ENCODE measurements around the gene PDE2A.

The PDE2A gene

GRCh38 chr11:72685560-72686480, 11.6 kb upstream of the PDE2A start:
- DNase-seq (ENCODE audit: insufficient read length, low spot score) (no peak), FAIRE-seq (no peak)

DNA sequence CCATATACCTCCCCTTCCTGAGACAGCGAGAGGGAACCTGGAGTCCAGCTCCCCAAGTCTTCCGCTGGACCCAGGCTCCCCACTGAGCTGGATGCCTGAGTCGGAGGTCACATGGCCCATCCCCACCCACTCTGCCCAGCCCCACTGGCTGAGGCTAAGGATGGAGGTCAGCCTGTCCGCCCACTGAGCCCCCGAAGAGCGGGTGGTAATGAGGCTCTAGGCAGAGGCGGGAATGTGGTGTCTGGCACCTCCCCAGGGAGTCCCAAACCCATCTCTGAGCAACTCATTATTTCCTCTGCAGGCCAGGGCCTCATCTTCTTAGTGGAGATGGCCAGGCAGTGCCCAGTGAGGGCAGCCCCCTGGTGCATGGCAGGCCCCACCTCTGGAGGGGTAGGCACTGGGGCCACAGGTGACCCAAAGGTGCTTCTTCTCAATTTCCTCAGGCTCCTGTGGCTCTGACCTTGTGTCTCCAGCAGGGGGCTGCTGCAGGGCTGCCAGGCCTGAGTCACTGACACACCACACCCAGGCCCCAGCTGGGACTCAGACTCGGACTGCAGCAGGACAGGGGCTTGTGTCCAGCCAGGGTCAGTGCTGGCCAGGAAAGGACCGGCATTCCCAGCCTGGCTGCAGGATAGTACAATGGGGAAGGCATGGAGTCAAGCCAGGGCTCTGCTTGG, 10.2 kb upstream of the PDE2A start:
- DNase-seq (ENCODE audit: insufficient read length, low spot score) (peak; percentile 81), FAIRE-seq (no peak)

- peak; percentile 85 for FAIRE-seq
Observed at GRCh38 chr11:72683782-72684200, 9.6 kb upstream of the PDE2A start.

DNA sequence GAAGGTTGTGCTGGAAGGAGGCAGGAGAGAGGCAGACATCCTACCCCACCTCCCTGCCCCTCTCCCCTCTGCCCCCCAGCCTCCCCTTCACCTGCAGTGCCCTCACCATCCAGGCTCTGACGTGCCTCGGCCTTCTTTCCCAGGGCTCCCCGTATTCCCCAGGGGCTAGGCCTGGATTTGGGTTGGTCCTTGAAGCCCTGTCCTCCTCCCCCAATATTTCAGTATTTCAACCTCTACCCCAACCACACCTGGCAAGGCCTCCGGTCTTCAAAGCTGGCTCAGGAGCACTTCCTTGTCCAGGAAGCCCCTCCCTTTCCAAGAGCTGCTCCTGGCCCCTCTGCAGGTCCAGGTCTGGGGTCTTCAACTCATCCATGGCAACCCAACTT, 8.6 kb upstream of the PDE2A start:
- DNase-seq (ENCODE audit: insufficient read length, low spot score) (no peak), FAIRE-seq (no peak)

More at GRCh38 chr11:72683782-72684200, 9.6 kb upstream of the PDE2A start:
- DNase-seq (ENCODE audit: insufficient read length, low spot score), result peak; percentile 74

DNA sequence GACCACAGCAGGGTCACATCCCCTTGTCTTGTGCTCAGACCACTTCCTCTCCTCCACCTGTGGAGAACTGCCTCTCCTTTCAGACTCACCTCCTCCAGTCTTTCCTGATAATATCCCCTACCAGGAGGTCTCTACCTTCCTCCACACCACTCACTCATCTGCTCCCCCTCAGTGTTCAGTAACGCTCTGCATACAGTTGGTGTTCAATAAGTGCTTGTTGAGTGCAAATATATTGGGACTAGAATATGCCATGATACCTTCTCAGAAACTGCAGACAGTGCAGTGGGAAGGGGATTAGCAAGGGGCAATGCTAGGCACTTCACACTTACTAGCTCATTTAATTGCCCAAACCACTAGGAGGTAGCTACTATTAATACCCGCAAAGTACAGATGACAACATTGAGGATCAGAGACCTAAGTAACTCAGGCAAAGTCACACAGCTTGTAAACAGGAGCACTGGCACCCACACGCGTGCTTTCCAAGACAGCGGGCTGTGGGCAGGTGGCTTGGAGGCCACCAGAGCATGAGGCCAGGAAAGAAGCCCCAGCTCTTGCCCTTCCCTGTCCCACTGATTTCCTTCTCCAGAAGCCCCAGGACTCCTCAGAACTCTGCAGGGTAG, 8.1 kb upstream of the PDE2A start:
- DNase-seq (ENCODE audit: insufficient read length, low spot score), result no peak
- no peak for FAIRE-seq

GRCh38 chr11:72681226-72682153, 7.3 kb upstream of the PDE2A start:
- DNase-seq (ENCODE audit: insufficient read length, low spot score) (no peak), FAIRE-seq (no peak)

DNA sequence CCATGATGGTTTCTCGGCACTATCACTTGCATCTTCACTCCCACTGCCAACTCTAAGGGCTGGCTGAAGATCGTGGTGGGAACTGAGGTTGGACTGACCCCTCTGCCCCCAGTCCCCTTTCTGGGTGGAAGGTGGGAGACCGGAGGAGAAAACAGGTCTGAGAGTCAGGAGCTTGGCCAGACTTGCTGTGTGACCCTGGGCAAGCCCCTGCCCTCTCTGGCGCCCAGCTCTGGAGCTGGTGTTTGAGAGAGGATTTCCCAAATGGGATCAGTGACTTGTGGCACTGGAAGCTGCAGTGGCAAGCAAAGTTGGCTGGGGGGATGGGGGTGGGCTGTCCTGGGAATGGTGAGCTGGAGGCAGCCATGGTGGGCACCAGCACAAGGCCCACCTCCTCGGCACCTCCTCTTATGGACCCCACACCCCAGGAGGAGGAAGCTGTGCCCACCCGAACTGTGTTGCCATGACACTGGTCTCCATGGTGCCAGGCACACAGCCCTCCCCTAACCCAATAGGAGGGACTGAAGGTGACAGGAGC, 6.5 kb upstream of the PDE2A start:
- FAIRE-seq, result no peak
- DNase-seq (ENCODE audit: insufficient read length, low spot score), result no peak

GRCh38 chr11:72679869-72680268, 5.6 kb upstream of the PDE2A start:
- no peak for FAIRE-seq
- no peak for DNase-seq (ENCODE audit: insufficient read length, low spot score)

DNA sequence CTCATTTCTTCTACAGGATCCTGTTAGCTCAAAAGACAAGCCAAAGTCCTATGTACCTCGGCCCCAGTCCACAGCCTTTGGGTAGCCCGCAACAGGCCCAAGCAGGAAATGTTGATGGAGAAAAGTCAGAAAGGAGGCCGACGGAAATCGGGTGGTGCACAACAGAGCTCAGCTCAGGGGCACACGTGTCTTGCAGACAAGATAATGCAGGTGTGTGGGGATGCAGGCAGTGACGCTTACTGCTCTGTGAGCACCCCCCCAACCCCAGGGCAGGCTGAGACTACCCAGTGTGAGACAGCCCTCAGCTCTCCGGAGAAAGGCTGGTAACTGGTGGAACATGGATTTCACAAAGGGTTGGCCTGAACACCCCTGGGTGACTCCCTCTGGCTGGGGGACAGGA, 4.3 kb upstream of the PDE2A start:
- FAIRE-seq (no peak), DNase-seq (ENCODE audit: insufficient read length, low spot score) (no peak)

DNA sequence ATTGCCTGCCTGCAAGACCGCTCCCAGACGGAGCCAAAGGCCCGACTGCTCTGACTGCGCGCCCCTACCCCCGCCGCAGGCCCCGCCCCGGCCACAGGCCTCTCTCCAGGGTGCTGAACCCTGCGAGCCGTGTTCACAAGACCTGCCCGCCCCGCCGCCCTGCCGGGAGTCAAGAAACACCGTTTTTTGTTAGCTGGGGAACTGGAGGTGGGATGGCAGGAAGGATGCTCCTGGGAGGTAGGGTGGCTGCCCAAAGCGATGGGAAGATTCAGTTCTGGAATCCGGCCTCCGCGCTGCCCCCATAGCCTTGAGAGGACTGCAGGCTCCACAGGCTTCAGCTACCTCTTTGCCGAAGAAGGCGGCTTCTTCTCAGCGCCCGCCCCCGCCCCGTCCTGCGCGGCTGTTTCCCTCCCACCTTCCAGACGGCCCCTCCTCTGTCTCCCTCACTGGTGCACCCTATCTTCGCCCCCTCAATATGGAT, 2.7 kb upstream of the PDE2A start:
- no peak for DNase-seq (ENCODE audit: insufficient read length, low spot score)

DNA sequence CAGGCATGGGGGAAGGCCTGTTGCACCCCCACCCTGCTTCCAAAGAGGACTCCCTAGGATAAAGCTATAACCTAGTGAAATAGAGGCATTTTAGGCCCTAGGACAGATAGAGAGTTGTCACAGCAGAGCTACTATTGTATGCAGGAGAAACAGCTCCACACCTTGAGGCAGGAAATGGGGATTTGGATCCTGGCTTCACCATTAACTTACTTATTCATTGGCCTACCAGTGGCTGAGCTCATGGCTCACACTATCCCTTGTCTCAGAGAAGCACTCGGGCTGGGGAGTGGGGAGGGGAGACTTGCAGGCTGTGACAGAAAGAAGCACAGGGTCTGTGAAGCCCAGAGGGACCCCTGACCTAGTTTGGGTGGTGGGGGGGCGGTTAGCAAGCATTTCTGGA, 999 bp upstream of the PDE2A start:
- FAIRE-seq, result no peak
- DNase-seq (ENCODE audit: insufficient read length, low spot score), result no peak

More for the DNA sequence above, 2.7 kb upstream of the PDE2A start:
- FAIRE-seq, result no peak

DNA sequence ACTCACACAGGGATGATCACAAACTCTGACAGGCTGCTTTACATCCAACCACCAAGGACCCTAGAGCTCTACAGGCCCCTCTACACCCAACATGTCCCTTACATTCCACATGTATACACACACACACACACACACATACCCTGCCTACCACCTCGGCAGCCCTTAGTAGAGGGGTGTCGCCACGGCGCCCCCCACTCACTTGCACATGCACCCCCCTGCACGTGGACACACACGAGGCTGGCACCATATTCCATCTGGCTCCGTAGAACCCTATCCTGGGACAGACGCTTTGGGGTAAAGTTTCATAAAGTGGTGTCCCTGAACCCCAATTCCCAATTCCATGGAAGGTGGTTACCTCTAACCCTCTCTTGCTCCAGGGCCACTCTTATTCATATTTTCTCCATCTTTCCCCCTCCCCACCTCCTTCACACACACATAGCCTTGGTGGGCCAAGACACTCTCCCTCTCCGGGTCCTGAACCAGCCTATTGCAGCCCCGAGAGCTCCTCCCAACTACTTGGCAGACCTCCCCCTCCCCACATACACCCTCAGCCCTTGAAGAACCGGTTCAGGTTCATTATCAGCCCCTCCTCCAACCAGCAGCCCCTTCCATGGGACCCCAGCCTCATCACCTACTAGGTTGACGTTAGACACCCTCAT, 809 bp downstream of the PDE2A start:
- FAIRE-seq (no peak), DNase-seq (ENCODE audit: insufficient read length, low spot score) (no peak)

GRCh38 chr11:72672597-72673238, 1.5 kb downstream of the PDE2A start:
- DNase-seq (ENCODE audit: insufficient read length, low spot score) (no peak), FAIRE-seq (no peak)

DNA sequence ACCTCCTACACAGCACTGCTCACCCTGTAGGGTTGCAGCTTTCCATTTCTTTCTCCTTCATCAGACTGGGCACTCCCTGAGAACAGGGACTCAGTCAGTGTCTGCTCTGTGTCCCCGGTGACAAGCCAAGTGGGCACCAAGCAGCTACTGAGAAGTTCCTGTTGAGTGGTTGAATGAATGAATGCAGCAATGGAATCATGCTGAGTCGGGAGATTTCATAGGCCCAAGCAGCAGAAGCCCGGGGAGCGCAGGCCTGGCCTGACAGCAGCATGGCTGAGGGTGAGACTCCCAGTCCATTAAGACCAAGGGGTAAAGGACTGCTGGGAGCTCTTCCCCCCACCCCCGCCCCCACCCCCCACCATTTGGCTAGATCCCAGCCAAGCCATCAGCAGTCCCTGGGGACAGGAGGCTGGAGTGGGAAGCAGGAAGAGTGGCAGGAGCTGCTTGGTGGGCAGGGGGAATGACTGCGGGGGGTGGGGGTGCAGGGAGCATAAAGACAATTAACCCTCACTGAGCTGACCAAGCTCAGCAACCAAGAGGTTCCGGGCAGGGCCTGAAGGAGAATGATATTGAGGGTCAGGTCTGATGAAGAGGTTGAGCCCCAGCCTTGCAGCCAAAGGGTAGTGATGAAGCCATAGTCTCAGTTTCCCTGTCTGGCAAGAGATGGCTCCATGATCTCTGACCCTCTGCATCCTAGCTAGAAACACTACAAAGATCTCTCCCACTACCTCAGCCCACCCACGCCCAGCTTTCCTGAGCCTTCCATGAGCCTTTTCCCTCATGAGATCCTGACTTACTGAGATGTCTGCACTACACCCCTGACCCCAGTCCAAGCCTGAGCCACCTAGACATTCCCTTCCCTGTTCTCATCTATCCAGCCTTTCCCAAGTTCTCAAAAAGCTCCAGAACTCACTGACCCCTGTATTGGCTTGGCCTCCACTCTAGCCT, 2.8 kb downstream of the PDE2A start:
- DNase-seq (ENCODE audit: insufficient read length, low spot score), result no peak
- FAIRE-seq, result no peak

DNA sequence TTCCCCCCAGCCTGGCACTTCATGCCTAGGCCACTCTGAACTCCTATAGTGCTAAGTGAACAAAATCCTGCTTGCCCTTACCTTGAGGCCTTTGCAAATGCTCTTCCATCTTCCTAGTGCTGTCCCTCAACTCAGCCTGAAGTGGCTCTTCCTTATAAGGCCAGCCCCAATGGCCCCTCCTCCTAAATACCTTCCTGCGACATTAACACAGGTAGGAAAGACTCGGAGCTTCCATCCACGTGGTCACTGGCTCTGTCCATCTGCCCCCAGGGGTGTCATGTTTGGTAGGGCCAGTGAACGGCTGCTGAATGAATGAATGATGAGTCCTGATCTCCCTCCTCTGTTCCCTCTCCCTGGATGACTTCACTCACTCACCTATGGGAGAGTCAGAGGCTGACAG, 4.2 kb downstream of the PDE2A start:
- no peak for DNase-seq (ENCODE audit: insufficient read length, low spot score)
- FAIRE-seq, result no peak

DNA sequence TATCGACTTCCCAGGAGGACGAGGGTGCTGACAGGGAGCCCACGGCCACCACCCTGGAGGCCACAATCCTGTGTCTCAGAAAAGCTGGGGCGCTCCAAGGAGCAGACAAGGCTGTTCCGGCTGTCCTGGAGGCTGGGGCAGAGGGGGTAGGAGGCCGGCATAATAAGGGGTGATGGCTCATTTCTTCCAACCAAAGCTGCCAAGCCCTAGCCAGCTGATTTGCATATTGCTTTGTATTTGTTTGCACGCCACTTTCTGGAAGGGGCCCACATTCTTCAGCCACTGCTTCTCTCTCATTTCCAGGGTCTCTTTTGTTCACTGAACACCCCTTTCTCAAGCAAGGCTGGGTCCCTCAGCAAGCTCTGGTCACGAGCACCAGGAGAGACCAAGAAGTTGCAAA, 4.7 kb downstream of the PDE2A start:
- FAIRE-seq (no peak), DNase-seq (ENCODE audit: insufficient read length, low spot score) (no peak)

GRCh38 chr11:72668629-72669347, 5.4 kb downstream of the PDE2A start:
- DNase-seq (ENCODE audit: insufficient read length, low spot score) (peak; percentile 78), FAIRE-seq (peak; percentile 69)
